Fibroblast of skin of right quadriceps (primary cell): ENCODE measurements around the gene SHD.
A peak's percentile ranks its signal among the peaks of the same experiment; 100 is the strongest.
"Not testable (repeated sequence)": the region's sequence is repeated elsewhere in the genome, so short reads cannot be mapped to it uniquely, and the experiment has no call there.

Experiments used
- DNase-seq: peaks from one replicate; pipeline ENCODE4 v3.0.0-alpha.2; 2013

Gene SHD

GRCh38 chr19:4327252-4327876 is 48.3 kb downstream of the SHD start:
- peak; percentile 55 for DNase-seq

- DNase-seq: no peak
Observed at GRCh38 chr19:4327877-4328242, 48.8 kb downstream of the SHD start.

- DNase-seq: peak; percentile 95
Observed at GRCh38 chr19:4328243-4328990, 49.4 kb downstream of the SHD start.

GRCh38 chr19:4328991-4329681 is 50.1 kb downstream of the SHD start:
- not testable (repeated sequence) for DNase-seq

- DNase-seq: no peak
Observed at GRCh38 chr19:4329858-4330257, 50.8 kb downstream of the SHD start.

GRCh38 chr19:4334929-4335570 is 56.0 kb downstream of the SHD start:
- DNase-seq: no peak

- peak; percentile 15 for DNase-seq
Observed at GRCh38 chr19:4337906-4338440, 58.9 kb downstream of the SHD start.

- DNase-seq: no peak
Observed at GRCh38 chr19:4338441-4339355, 59.6 kb downstream of the SHD start, which contains the start of gene STAP2. TSS of gene STAP2 (minus strand) at chr19:4338827. CDS start at chr19:4338753, 74 bp downstream.
